CD14-positive monocyte (primary cell): Measurements from ENCODE around the gene DGKI. TPM values are rescaled to one million over a fixed set of nuclear protein-coding genes. Genes with fewer than 3 reads are reported as not detected.

Experiments
- DNase-seq, 3 donors: peaks; one replicate each; pipeline ENCODE4 v3.0.0-alpha.2; 2011 to 2022
- H2AFZ ChIP-seq: 2 replicates; pipeline ENCODE4 v1.6.0; 2012; ENCODE audit warnings: mild to moderate bottlenecking, low read depth, low read length, inconsistent platforms; ENCODE audit not compliant: insufficient read depth, poor library complexity, severe bottlenecking
- H3K27ac ChIP-seq, 2 donors: 1 replicate in 1 of 2; 2 replicates in 1 of 2; pipeline ENCODE4 v1.5.1; 2012 to 2013; ENCODE audit warnings: low read length in 2 of 2, control low read depth in 1 of 2, inconsistent platforms in 1 of 2, low read depth in 1 of 2, mild to moderate bottlenecking in 1 of 2
- H3K27me3 ChIP-seq, 2 donors: one replicate each; pipeline versions ENCODE4 v1.6.0 to v1.6.1; 2011 to 2013; ENCODE audit warnings: low read length in 2 of 2; ENCODE audit not compliant: control insufficient read depth in 2 of 2, insufficient read depth in 2 of 2
- H3K36me3 ChIP-seq, 2 donors: replicated peaks in 1 of 2; 1 replicate in 1 of 2; 2 replicates in 1 of 2; pipeline versions ENCODE4 v1.5.1 to v1.6.1; 2012 to 2013; ENCODE audit warnings: low read length in 2 of 2, control low read depth in 1 of 2, inconsistent platforms in 1 of 2, mild to moderate bottlenecking in 1 of 2; ENCODE audit not compliant: insufficient read depth in 2 of 2, control insufficient read depth in 1 of 2
- H3K4me1 ChIP-seq, 2 donors: 1 replicate in 1 of 2; 2 replicates in 1 of 2; pipeline versions ENCODE4 v1.5.1 to v1.6.1; 2012 to 2013; ENCODE audit warnings: low read length in 2 of 2, control low read depth in 1 of 2, inconsistent platforms in 1 of 2, mild to moderate bottlenecking in 1 of 2, moderate library complexity in 1 of 2; ENCODE audit not compliant: insufficient read depth in 2 of 2, control insufficient read depth in 1 of 2
- H3K4me2 ChIP-seq: replicated peaks from 2 replicates; pipeline ENCODE3; 2012; ENCODE audit warnings: low read length, moderate library complexity, mild to moderate bottlenecking; ENCODE audit not compliant: poor library complexity, severe bottlenecking; ENCODE audit errors: extremely low read depth
- H3K4me3 ChIP-seq, 3 experiments: fragments of 200-600 bp in 1 of 3; sonication (generic) in 1 of 3; replicated peaks in 1 of 3; 1 replicate in 2 of 3; 2 replicates in 1 of 3; pipeline ENCODE4 v1.5.1; 2011 to 2013; ENCODE audit warnings: low read length in 3 of 3, mild to moderate bottlenecking in 3 of 3, control low read depth in 2 of 3, low read depth in 2 of 3, inconsistent platforms in 1 of 3, moderate library complexity in 1 of 3
- H3K79me2 ChIP-seq: 2 replicates; pipeline ENCODE4 v1.6.0; 2012; ENCODE audit warnings: mild to moderate bottlenecking, control low read depth, inconsistent platforms, low read length, moderate library complexity; ENCODE audit not compliant: insufficient read depth
- H3K9ac ChIP-seq: 2 replicates; pipeline ENCODE4 v1.6.0; 2017; ENCODE audit warnings: low read length, mild to moderate bottlenecking; ENCODE audit not compliant: insufficient read depth, poor library complexity, severe bottlenecking
- H3K9me3 ChIP-seq, 2 donors: replicated peaks in 1 of 2; 1 replicate in 1 of 2; 2 replicates in 1 of 2; pipeline versions ENCODE4 v1.5.1 to v1.6.1; 2012 to 2013; ENCODE audit warnings: low read length in 2 of 2, control low read depth in 1 of 2; ENCODE audit not compliant: control insufficient read depth in 1 of 2, insufficient read depth in 1 of 2
- H4K20me1 ChIP-seq: 2 replicates; pipeline ENCODE4 v1.6.0; 2012; ENCODE audit warnings: mild to moderate bottlenecking, low read length, control low read depth, moderate library complexity; ENCODE audit not compliant: insufficient read depth
- H3K27ac Mint-ChIP-seq, 7 donors: one replicate each; pipeline ENCODE4 v1.8.0; 2020; ENCODE audit warnings: mild to moderate bottlenecking in 7 of 7, mixed read lengths in 7 of 7, moderate library complexity in 6 of 7, inconsistent platforms in 2 of 7
- H3K27me3 Mint-ChIP-seq, 3 donors: one replicate each; pipeline ENCODE4 v1.8.0; 2021 to 2022; ENCODE audit warnings: low read depth in 3 of 3, mild to moderate bottlenecking in 3 of 3, mixed read lengths in 3 of 3, moderate library complexity in 3 of 3, inconsistent platforms in 1 of 3
- H3K36me3 Mint-ChIP-seq, 2 donors: one replicate each; pipeline ENCODE4 v1.8.0; 2020; ENCODE audit warnings: mixed read lengths in 2 of 2, inconsistent platforms in 1 of 2, mild to moderate bottlenecking in 1 of 2
- H3K4me1 Mint-ChIP-seq: one replicate; pipeline ENCODE4 v1.8.0; 2020; ENCODE audit warnings: mild to moderate bottlenecking, mixed read lengths
- H3K4me3 Mint-ChIP-seq, 2 donors: one replicate each; pipeline ENCODE4 v1.8.0; 2020; ENCODE audit warnings: mild to moderate bottlenecking in 2 of 2, mixed read lengths in 2 of 2, moderate library complexity in 1 of 2
- H3K9me3 Mint-ChIP-seq, 7 donors: one replicate each; pipeline ENCODE4 v1.8.0; 2020 to 2022; ENCODE audit warnings: mixed read lengths in 7 of 7, mild to moderate bottlenecking in 6 of 7, moderate library complexity in 6 of 7, inconsistent platforms in 2 of 7
- CTCF ChIP-seq: fragments of 200-600 bp; IDR thresholded peaks from one replicate; pipeline ENCODE4 v1.8.0; 2022; ENCODE audit warnings: antibody characterized with exemption, mild to moderate bottlenecking
- WGBS: methylation state at CpG from one replicate; pipeline ENCODE4 v1.1.5; 2013; ENCODE audit warnings: missing lambda C conversion rate; ENCODE audit not compliant: insufficient coverage; 5-methylcytosine and 5-hydroxymethylcytosine counted together
- intact Hi-C, 2 donors: fragments of 100-400 bp; cut with micrococcal nuclease; formaldehyde crosslinking; loops; one replicate each; pipeline versions ENCODE4 v1.15.0 to v1.15.1; 2023
- polyA plus RNA-seq, 3 donors: library from polyadenylated mRNA; depleted of rRNA in 1 of 3; unstranded in 2 of 3; stranded (reverse) in 1 of 3; fragments of 300-500 nt in 2 of 3; fragments of >200 nt in 1 of 3; fragmentation: Illumina TruSeq in 2 of 3; gene quantifications; 1 replicate in 2 of 3; 2 replicates in 1 of 3; pipeline ENCODE4 v1.2.3, GENCODE V29; 2012 to 2021

Gene DGKI
- polyA plus RNA-seq, 3 donors = not detected

GRCh38 chr7:137695942-137696341, 150.8 kb downstream of the DGKI start:
- no peaks in the 10 kb centered on the region for H3K36me3 ChIP-seq
- TF ChIP-seq CTCF = no peak
- no peak overlapping the region for H3K27ac Mint-ChIP-seq

DNA sequence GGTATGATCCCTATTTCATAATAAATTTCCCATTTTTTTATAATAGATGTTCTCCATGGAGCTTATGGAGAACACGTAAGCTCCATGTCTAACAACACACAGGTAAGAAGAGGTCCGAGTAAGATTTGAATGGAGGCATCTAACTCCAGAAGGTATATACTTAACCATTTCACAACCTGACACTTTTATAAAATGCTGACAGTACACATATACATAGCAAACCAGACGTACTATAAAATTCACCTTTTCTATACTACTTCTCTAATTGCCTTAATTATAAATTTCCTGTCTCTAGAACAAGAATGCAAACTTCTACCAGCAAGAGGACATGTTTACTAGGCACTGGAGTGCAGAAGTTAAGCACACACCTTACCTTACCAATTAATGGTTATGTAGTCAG, 151.3 kb downstream of the DGKI start:
- WGBS = no CpG with 5 or more reads among the region's 3 CpGs
- no peaks in the 10 kb centered on the region for H3K27me3 ChIP-seq
- intact Hi-C loops = no loop called here
- H3K27ac ChIP-seq = no peak overlapping the region
- Mint-ChIP-seq H3K4me3 (no peak overlapping the region), H3K27me3 (peaks cover 0 to 4% (median 2%) of the 10 kb centered on the region in 3 donors), H3K27ac (no peak overlapping the region), H3K9me3 (peaks cover 0 to 1% (median 0%) of the 10 kb centered on the region in 7 donors), H3K36me3 (no peaks in the 10 kb centered on the region), H3K4me1 (no peaks in the 10 kb centered on the region)
- no peak overlapping the region for H3K4me3 ChIP-seq
- H3K79me2 ChIP-seq = no peaks in the 10 kb centered on the region
- no peak for TF ChIP-seq CTCF
- H3K4me1 ChIP-seq = no peaks in the 10 kb centered on the region
- no peaks in the 10 kb centered on the region for H4K20me1 ChIP-seq
- DNase-seq = no peak
- no peaks in the 10 kb centered on the region for H3K36me3 ChIP-seq
- H3K9me3 ChIP-seq = no peaks in the 10 kb centered on the region
- no peak overlapping the region for H3K4me2 ChIP-seq
- H2AFZ ChIP-seq = no peak overlapping the region
- H3K9ac ChIP-seq = no peak overlapping the region

More at GRCh38 chr7:137695942-137696341, 150.8 kb downstream of the DGKI start:
- H3K4me2 ChIP-seq = no peak overlapping the region
- no peaks in the 10 kb centered on the region for H4K20me1 ChIP-seq
- Mint-ChIP-seq H3K4me3 (no peak overlapping the region), H3K36me3 (no peaks in the 10 kb centered on the region), H3K9me3 (peaks cover 0 to 1% (median 0%) of the 10 kb centered on the region in 7 donors), H3K4me1 (no peaks in the 10 kb centered on the region), H3K27me3 (peaks cover 0 to 2% (median 1%) of the 10 kb centered on the region in 3 donors)
- H3K27me3 ChIP-seq = no peaks in the 10 kb centered on the region
- no peaks in the 10 kb centered on the region for H3K4me1 ChIP-seq
- H3K79me2 ChIP-seq = no peaks in the 10 kb centered on the region
- no peak overlapping the region for H2AFZ ChIP-seq
- intact Hi-C loops = no loop called here
- H3K9me3 ChIP-seq = no peaks in the 10 kb centered on the region
- no peak for DNase-seq
- no peak overlapping the region for H3K9ac ChIP-seq
- 51% methylated on average over 2 of the region's 7 CpGs for WGBS
- H3K27ac ChIP-seq = no peak overlapping the region
- H3K4me3 ChIP-seq = no peak overlapping the region
